Erythroblast (primary cell): ENCODE results near the gene MYO6.

ENCODE experiments used
- GATA1 ChIP-seq: IDR thresholded peaks from 2 replicates; pipeline ENCODE4 v1.6.1; 2011; ENCODE audit warnings: low read depth, mild to moderate bottlenecking, control low read depth, low read length, moderate library complexity
- POLR2A ChIP-seq: IDR thresholded peaks from 2 replicates; pipeline ENCODE4 v1.6.1; 2011; ENCODE audit warnings: mild to moderate bottlenecking, low read length

DNA sequence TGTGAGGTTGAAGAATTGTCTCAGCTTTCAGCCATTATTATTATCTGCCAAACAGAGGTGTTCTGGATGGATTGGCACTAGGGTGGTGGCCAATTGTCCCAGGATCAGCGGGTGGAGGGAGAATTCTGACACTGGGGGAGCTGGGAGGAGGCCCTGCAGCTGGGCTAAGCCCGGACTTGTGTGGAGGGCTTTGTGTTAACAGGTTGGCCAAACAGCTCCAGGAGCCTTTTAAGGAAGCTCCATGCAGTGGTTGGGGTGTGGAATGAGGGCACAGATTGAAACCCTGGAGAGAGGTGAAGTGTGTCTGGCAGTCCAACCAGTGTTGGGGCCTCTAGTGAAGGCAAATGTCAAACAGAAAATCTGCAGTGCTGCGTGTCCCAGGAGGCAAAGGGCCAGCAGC, 187.6 kb downstream of the MYO6 start:
- TF ChIP-seq POLR2A: no peak
- TF ChIP-seq GATA1: no peak
